Measurements from ENCODE around the gene CCK. TPM values are rescaled to one million over a fixed set of nuclear protein-coding genes. Genes with fewer than 3 reads are reported as not detected.
"Not testable (repeated sequence)": the region's sequence is repeated elsewhere in the genome, so short reads cannot be mapped to it uniquely, and the experiment has no call there.

CCK gene
- not detected for polyA plus RNA-seq (ENCODE audit: insufficient read length)
- long read RNA-seq, donor 1, partial matches to known transcripts = 0 of 1 reads
- long read RNA-seq, donor 1, other reads (novel, unspliced or antisense) = 0 of 1 reads
- long read RNA-seq, donor 2 = 0 reads
- long read RNA-seq, donor 3 = 0 reads
- long read RNA-seq, donor 4 = 0 reads
- long read RNA-seq, donor 5 = 0 reads
- long read RNA-seq, donor 6, partial matches to known transcripts = 0 of 1 reads
- long read RNA-seq, donor 6, other reads (novel, unspliced or antisense) = 0 of 1 reads
- long read RNA-seq, donor 7, partial matches to known transcripts = 0 of 1 reads
- long read RNA-seq, donor 7, other reads (novel, unspliced or antisense) = 0 of 1 reads
- long read RNA-seq, donor 8 = 0 reads

DNA sequence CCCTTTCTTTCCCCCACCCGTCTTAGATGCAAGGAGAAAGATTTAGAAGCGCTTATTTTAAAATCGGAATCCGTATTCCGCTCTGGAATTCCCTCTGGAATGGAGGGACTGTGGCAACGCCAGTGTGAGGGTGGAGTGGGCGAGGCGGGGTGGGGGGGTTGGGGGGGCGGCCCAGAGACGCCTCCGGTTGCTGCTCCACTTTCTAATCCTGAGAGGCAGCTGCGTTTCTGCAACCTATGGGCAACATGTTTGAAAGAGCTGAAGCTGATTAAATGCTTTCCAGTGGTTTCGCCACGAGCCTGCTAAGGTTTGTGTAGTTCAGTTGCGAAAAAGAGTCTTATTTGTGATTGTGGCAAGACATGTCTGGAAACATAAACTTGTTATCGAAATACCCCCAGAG lies at the start of gene CCK:
Gene CCK (minus strand): TSS at position 101 of the 400 bp plus-strand sequence. CDS start 2,555 bp downstream, outside the sequence.
- no peak for DNase-seq

GRCh38 chr3:42314411-42314810 lies 48.4 kb upstream of the CCK start:
- no peak for DNase-seq

DNA sequence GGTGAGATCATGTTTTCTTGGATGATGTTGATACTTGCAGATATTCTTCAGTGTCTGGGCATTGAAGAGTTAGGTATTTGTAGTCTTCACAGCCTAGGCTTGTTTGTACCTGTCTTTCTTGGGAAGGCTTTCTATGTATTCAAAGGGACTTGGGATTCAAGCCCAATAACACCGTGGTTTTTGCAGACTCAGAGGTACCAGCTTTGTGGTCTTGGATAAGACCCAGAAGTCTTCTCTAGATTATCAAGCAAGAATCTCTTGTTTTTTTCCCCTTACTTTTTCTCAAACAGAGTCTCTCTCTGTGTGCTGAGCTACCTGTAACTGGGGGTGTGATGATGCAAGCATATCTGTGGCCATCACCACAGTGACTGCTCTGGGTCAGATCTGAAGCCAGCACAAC lies 42.7 kb upstream of the CCK start:
- DNase-seq = no peak

DNA sequence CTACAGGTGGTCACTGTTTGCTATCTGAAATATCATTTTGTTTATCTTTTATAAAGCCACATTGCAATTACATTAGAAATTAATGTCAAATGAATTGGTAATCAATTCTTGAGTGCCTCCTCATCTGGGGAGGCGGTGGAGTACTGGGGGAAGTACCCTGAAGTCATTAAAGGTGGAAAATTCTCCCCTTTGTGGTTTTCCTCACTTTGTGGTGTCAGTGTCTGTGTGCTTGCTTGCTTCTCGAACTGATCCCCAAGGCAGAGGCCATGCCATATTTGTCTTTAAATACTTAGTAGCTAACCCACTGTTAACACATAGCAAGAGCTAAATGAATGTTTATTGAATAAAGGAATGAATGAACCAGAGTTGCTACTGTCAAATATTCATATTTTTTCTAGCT lies 40.5 kb upstream of the CCK start:
- DNase-seq = no peak

DNA sequence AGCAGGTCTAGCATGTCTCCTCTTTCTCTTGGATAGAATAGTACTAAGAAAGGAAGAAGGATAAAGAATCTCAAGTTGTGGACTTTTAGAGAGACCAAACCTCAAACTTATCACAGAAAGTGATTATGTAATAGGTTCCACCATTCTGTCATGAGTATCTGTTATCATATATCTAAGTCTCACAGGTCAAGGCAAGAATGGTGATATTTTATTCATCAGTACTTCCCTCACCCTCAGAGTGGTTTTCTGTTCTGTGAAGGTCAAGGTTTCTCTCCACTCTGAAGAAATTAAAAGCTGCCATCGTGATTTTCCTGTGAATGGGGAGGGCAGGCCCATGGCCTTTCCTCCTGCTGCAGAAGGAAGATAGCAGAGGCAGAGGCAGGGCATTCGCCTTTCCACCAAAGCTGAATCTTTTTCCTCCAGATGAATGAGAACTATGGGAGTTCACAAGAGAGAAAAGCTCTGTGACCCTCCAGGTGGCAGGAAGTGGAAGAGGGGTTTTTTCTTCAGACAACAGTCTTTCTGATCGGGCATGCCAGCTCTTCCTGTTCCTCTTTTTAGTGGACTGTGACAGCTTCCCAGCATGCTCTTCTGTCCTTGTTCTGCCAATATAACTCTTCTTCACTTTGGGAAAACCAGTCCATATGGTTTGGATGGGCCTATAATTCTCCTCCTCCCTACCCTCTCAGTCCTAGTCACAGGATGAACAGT lies 37.1 kb upstream of the CCK start:
- no peak for DNase-seq

DNA sequence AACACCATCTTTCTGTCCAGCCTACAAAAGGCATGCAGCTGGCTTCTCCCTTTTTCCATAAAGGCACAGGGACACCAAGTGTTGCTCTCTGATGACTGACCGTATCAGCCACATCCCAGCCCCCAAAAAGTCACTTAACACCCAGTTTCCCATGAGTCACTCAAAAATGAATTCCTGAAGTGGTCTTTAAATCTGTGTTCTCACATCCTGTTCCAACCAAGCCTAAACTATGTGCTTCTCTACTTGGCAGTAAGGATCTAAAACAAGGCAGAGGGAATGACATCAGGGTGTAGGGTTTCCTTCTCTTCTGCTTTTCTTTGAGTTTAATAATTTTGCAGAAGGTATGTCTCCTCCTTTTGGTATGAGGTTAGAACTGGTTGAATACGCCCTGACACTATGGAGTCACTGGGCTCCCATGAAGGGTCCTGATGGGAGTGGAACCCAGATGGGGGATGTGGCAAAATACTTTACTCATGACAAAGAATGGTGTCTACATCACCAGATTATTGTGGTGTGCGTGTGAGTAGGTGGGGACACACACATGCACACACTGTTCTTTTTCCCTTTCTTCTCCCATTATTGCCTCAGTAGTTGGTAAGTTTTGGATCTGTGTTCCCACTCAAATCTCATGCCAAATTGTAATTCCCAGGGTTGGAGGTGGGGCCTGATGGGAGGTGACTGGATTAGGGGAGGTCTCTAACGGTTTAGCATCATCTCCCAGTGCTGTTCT lies 35.6 kb upstream of the CCK start:
- DNase-seq = no peak

DNA sequence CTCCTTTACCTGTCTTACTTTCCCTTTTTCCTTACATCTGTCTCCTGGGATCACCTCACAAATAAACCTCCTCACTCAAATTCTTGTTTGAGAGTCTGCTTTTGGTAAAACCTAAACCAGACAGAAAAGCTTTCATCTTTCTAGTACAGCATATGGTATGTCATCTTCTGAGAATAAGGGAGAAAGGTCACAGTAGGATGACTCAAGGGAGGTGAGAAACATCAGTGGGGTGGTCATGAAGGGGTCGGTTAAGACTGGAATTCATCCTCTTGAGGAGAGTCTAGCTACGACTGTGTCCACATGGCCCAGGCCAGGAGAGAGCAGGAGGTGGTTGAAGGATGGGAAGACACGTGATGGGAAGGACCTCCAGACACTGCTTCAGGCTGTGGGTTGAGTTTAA lies 34.8 kb upstream of the CCK start:
- no peak for DNase-seq

GRCh38 chr3:42300013-42300412 lies 34.0 kb upstream of the CCK start:
- DNase-seq = peak; percentile 80

DNA sequence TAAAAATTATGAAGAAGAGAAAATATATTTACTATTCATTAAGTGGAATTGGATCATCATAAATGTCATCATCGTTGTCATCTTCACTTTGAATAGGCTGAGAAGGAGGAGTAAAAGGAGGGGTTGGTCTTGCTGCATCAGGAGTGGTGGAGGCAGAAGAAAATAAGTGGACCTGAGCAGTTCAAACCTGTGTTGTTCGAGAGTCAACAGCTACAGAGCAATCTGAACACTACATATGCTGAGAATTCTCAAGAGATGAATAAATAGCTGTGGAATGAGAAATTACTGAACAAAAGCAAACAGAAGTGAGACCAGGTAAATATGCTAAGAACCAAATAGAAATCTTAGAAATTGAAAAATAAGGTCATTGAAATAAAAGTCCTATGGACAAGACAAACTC lies 32.3 kb upstream of the CCK start:
- no peak for DNase-seq

DNA sequence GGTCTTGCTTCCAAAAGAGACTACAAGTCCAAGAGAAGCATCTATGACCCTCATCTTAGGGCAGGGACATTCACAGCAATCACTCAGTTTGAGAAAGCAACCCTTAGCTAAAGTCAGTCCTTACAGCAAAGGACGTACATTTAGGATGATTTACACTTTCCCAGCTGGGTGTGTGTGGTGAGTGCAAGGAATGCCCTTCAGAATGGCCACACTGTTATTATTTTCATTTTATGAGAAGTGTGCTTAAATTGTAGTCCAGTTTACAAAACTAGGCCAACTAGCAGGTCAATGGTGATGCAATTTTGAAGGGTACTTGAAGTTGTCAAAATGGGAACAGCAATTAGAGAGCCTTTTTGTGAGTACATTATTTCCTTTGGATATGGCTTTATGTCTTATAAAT lies 26.0 kb upstream of the CCK start:
- no peak for DNase-seq

- no peak for DNase-seq
Measured at GRCh38 chr3:42290966-42291714, 25.2 kb upstream of the CCK start.

DNA sequence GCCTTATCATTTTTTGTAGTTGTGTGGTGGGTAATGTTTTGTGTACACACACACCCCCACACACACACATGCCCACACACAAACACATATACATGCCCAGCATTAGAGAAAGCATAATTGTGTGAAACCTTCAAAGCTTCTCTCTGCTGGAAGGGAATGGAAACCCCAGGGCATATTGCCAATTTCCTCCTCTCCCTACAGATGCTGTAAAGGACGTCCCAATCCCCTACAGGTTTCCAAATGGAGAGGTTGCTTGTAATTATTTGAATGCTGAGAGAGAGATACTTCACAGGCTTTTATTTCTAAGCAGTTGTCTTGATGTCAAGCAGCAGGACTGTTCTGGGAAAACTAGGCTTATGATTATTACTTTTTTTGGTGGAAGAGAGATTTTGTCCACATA lies 23.0 kb upstream of the CCK start:
- DNase-seq = no peak

DNA sequence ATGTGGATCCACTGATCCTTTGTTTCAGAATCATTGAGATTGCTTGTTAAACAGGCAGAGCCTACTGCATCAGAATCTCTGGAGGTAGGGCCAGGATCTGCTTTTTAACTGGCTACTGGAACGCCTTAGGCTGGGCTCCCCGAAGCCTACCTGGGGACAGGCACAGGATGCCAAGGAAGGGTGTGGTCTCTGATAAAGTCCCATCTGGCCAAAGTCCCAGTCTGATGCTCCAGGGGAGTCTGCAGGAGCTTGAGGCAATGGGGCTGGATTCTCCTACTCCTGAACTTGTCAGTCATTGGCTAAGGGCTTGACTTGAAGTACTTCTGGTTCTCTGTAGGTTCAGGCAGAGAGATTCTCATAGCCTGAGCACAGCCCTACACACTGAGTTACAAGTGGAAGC lies 22.4 kb upstream of the CCK start:
- DNase-seq = no peak

GRCh38 chr3:42287423-42287822 lies 21.4 kb upstream of the CCK start:
- not testable (repeated sequence) for DNase-seq

GRCh38 chr3:42277676-42278075 lies 11.7 kb upstream of the CCK start:
- DNase-seq = no peak

DNA sequence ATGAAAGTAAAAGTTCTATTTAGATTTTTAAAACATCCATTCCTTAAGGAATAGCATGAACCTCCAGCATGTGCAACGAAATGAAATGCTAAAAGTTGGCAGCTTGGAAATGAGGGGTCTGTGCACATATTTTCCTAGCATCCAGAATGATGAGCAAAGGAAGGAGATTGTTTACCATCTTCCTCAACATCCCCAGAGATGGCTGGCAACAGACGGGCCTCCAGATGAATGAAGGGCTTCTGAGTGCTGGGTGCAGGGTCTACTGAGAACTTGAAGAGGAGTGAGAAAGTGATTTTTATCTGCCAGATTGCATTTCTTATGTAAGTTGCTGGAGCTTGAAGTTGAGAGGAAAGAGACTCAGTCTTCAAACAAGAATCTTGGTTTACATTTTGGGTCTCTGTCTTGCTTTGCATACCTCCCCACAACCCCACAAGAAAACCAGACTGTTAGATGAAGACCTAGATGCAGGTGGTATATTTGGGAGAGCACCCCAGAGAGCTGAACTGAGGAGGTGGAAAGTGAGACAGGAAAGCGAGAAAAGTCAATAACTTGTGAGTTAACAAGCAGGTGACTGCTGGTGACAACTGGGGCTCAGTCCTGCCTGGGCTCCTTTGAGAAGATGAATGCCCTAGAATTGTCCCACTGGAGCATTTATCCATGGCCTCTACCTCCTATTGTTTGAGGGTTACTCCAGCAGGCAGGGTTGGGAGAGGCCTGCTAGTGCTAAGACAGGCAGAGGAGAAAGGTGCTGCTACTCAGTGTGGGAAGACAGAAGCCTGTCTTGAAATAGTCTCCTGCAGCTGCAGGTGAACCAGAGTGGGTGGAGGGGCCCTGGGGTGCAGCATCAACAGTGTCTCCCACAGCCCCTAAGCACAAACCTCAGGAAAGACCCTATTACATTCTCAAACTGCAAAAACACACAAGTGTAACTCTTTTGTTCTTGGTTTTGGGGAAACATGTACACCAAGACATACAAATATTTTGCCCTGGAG lies 10.5 kb upstream of the CCK start:
- DNase-seq = no peak

GRCh38 chr3:42275217-42275616 lies 9.2 kb upstream of the CCK start:
- no peak for DNase-seq

DNA sequence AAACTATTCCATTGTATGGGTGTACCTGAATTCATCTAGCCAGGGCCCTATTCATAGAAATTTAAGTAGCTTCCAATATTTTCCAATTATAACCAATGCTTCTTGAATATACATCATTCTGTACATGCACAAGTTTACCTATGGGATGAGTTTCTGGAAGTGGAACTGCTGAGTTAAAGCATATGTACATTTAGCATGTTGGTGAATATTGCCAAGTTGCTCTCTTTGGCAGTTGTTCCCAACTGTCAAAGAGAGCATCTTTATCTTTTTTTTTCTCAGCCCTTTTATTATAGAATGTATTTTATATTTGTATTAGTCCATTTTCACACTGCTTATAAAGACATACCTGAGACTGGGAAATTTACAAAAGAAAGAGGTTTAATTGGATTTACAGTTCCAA lies 8.3 kb upstream of the CCK start:
- no peak for DNase-seq

DNA sequence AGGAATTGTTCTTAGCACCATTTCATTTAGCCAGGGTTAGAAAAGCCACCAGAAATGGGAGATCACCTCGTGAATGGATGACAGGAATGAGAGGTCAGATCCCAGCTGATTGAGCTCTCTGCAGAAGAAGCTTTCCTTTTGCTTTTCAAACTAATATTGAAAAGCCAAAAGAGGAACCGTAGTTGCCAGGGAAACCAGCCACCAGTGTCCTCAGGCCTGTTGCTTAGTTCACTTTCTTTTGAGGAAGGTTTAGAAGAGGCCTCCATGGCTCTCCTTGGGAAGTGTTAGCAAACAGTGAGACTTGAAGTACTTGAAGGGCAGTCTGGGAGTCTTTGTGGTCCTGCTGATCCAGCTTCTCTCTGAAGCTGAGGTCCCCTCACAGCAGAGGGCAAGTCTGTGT lies 7.4 kb upstream of the CCK start:
- DNase-seq = no peak

- DNase-seq = no peak
Measured at GRCh38 chr3:42271786-42272185, 5.8 kb upstream of the CCK start.

GRCh38 chr3:42270561-42270960 lies 4.6 kb upstream of the CCK start:
- DNase-seq = no peak

Data from left kidney (tissue), 8 donors.